GM12878 (cell line): Measurements from ENCODE around the gene ITPR3. TPM values are rescaled to one million over a fixed set of nuclear protein-coding genes. Genes with fewer than 3 reads are reported as not detected.

Experiments
- ATAC-seq: fragments of 200-7000 bp; cut with Tn5 transposase; 3 replicates; pipeline ENCODE4 v1.9.1; 2020; ENCODE audit warnings: mild to moderate bottlenecking, moderate library complexity
- BruUV-seq: library from RNA; stranded (reverse); fragments of 400-500 nt; replicated peaks from 2 replicates; lab custom pipeline; 2021; lab: Mats Ljungman, UMichigan
- CTCF ChIA-PET: fragments of 300-600 bp; sonication (Branson Sonifier 250); formaldehyde crosslinking; extraction: SDS; loops from one replicate; lab custom pipeline; 2021; ENCODE audit warnings: inconsistent platforms; lab: Yijun Ruan, JAX
- POLR2A ChIA-PET: fragments of 350-600 bp; formaldehyde crosslinking; extraction: SDS; loops from one replicate; lab custom pipeline; 2021; ENCODE audit warnings: inconsistent platforms; lab: Charles Lee
- RAD21 ChIA-PET: fragments of 300-600 bp; sonication (Branson Sonifier 250); formaldehyde crosslinking; loops from one replicate; lab custom pipeline; 2023; ENCODE audit warnings: antibody characterized with exemption; ENCODE audit not compliant: unreplicated experiment; lab: Charles Lee
- SMC1A ChIA-PET: fragments of 300-600 bp; sonication (Branson Sonifier 250); formaldehyde crosslinking; loops from one replicate; lab custom pipeline; 2023; ENCODE audit not compliant: unreplicated experiment, uncharacterized antibody; lab: Charles Lee
- DNase-seq: peaks from one replicate; pipeline ENCODE4 v3.0.0-alpha.2; 2011; ENCODE audit warnings: low read depth, low spot score
- FAIRE-seq: peaks from 3 replicates; lab custom pipeline; 2011; peaks lifted over from hg19 to GRCh38; lab: Jason Lieb, UNC
- H2AFZ ChIP-seq: 2 replicates; pipeline ENCODE4 v1.6.0; 2011; ENCODE audit warnings: low read depth, low read length, control low read depth; ENCODE audit not compliant: control insufficient read depth
- H3K27ac ChIP-seq: 2 replicates; pipeline ENCODE4 v1.5.1; 2011; ENCODE audit warnings: control low read depth; ENCODE audit not compliant: control insufficient read depth, insufficient read depth
- H3K27me3 ChIP-seq, 2 experiments: replicated peaks in 1 of 2; 2 replicates each; pipeline versions ENCODE4 v1.6.0 to v1.6.1; 2011; ENCODE audit warnings: low read length in 1 of 2; ENCODE audit not compliant: control insufficient read depth in 2 of 2, insufficient read depth in 2 of 2
- H3K36me3 ChIP-seq, 2 experiments: 2 replicates each; pipeline ENCODE4 v1.5.1; 2011; ENCODE audit warnings: low read length in 1 of 2; ENCODE audit not compliant: control insufficient read depth in 2 of 2, insufficient read depth in 2 of 2
- H3K4me1 ChIP-seq: 2 replicates; pipeline ENCODE4 v1.6.1; 2011; ENCODE audit warnings: mild to moderate bottlenecking, low read length, moderate library complexity, mixed read lengths; ENCODE audit not compliant: control insufficient read depth, insufficient read depth
- H3K4me2 ChIP-seq: 2 replicates; pipeline ENCODE4 v1.6.0; 2011; ENCODE audit warnings: control low read depth; ENCODE audit not compliant: control insufficient read depth, insufficient read depth
- H3K4me3 ChIP-seq: fragments of 200-600 bp; sonication (generic); 2 replicates; pipeline ENCODE4 v1.5.1; 2016
- H3K79me2 ChIP-seq: 2 replicates; pipeline ENCODE4 v1.6.0; 2011; ENCODE audit warnings: low read length; ENCODE audit not compliant: control insufficient read depth, insufficient read depth
- H3K9ac ChIP-seq: 2 replicates; pipeline ENCODE4 v1.8.0; 2011; ENCODE audit warnings: low read length, control low read depth, mixed read lengths; ENCODE audit not compliant: control insufficient read depth, insufficient read depth
- H3K9me3 ChIP-seq: replicated peaks from 3 replicates; pipeline ENCODE4 v1.5.1; 2011; ENCODE audit warnings: mild to moderate bottlenecking, low read length; ENCODE audit not compliant: control insufficient read depth, insufficient read depth
- H4K20me1 ChIP-seq: 2 replicates; pipeline ENCODE4 v1.6.0; 2011; ENCODE audit not compliant: control insufficient read depth, insufficient read depth
- BCL3 ChIP-seq: IDR thresholded peaks from 2 replicates; pipeline ENCODE4 v1.6.1; 2011; ENCODE audit warnings: borderline replicate concordance, low read depth, mild to moderate bottlenecking, moderate library complexity, low read length; ENCODE audit not compliant: insufficient read depth, poor library complexity, severe bottlenecking
- BHLHE40 ChIP-seq, 2 experiments: fragments of 450-650 bp in 1 of 2; IDR thresholded peaks; 2 replicates each; pipeline ENCODE4 v1.6.1; 2011 to 2017; ENCODE audit warnings: low read depth in 2 of 2, borderline replicate concordance in 1 of 2, improper control_type of control experiment in 1 of 2, low read length in 1 of 2, mild to moderate bottlenecking in 1 of 2
- BRCA1 ChIP-seq: IDR thresholded peaks from 2 replicates; pipeline ENCODE4 v1.6.1; 2011; ENCODE audit warnings: low read depth, low read length, improper control_type of control experiment
- CBX5 ChIP-seq: sonication (generic); IDR thresholded peaks from 2 replicates; pipeline ENCODE4 v1.6.1; 2016; ENCODE audit warnings: low read depth, moderate library complexity, mild to moderate bottlenecking, inconsistent platforms
- CREM ChIP-seq: IDR thresholded peaks from 2 replicates; pipeline ENCODE4 v1.6.1; 2014; ENCODE audit warnings: antibody characterized with exemption, low read depth
- MEF2A ChIP-seq: IDR thresholded peaks from 2 replicates; pipeline ENCODE4 v1.6.1; 2011; ENCODE audit warnings: low read depth, mild to moderate bottlenecking, low read length, moderate library complexity; ENCODE audit not compliant: insufficient read depth
- PBX3 ChIP-seq: IDR thresholded peaks from 2 replicates; pipeline ENCODE4 v1.6.1; 2011; ENCODE audit warnings: mild to moderate bottlenecking, low read depth, low read length, moderate library complexity; ENCODE audit not compliant: insufficient replicate concordance
- POU2F2 ChIP-seq: IDR thresholded peaks from 3 replicates; pipeline ENCODE4 v1.6.1; 2011; ENCODE audit warnings: low read depth, mild to moderate bottlenecking, low read length, borderline replicate concordance
- PRDM15 ChIP-seq: fragments of 450-650 bp; formaldehyde crosslinking; IDR thresholded peaks from 2 replicates; pipeline ENCODE4 v1.4.0; 2020; ENCODE audit warnings: mild to moderate bottlenecking, moderate library complexity
- RB1 ChIP-seq: fragments of 450-650 bp; formaldehyde crosslinking; IDR thresholded peaks from 2 replicates; pipeline ENCODE4 v1.6.1; 2017; ENCODE audit warnings: mild to moderate bottlenecking, borderline replicate concordance
- SRF ChIP-seq, 2 experiments: IDR thresholded peaks; 2 replicates each; pipeline ENCODE4 v1.6.1; 2011; ENCODE audit warnings: low read depth in 2 of 2, low read length in 2 of 2, mild to moderate bottlenecking in 1 of 2, moderate library complexity in 1 of 2
- STAT3 ChIP-seq: IDR thresholded peaks from 2 replicates; pipeline ENCODE4 v1.6.1; 2011; ENCODE audit warnings: low read depth, low read length, improper control_type of control experiment
- ZBED1 ChIP-seq: IDR thresholded peaks from 2 replicates; pipeline ENCODE4 v1.6.1; 2016; ENCODE audit warnings: borderline replicate concordance
- WGBS: methylation state at CpG from one replicate; pipeline ENCODE4 v1.1.6; 2016; ENCODE audit warnings: low lambda C conversion rate; ENCODE audit not compliant: insufficient replicate concordance, insufficient coverage; ENCODE audit errors: missing lambda C conversion rate; 5-methylcytosine and 5-hydroxymethylcytosine counted together
- in situ Hi-C: fragments of 300-500 bp; cut with MboI; formaldehyde crosslinking; loops from 9 replicates; pipeline ENCODE4 v1.14.3; 2018; ENCODE audit warnings: mixed read lengths
- intact Hi-C: fragments of 100-400 bp; cut with micrococcal nuclease; formaldehyde crosslinking; loops from one replicate; pipeline ENCODE4 v1.14.2; 2022; ENCODE audit not compliant: unreplicated experiment
- polyA plus RNA-seq, 11 experiments: library from polyadenylated mRNA; depleted of rRNA in 4 of 11; unstranded in 6 of 11; stranded (reverse) in 5 of 11; fragments of >200 nt; fragmentation: Nextera tagmentation in 4 of 11; fragmentation: Illumina TruSeq in 1 of 11; extraction: Ambion mirVana in 4 of 11; extraction: Trizol in 1 of 11; gene quantifications; 1 replicate in 1 of 11; 2 replicates in 10 of 11; pipeline versions ENCODE4 v1.2.1 to v1.2.3, GENCODE V29; 2011 to 2016; ENCODE audit warnings: inconsistent platforms in 2 of 11, missing spikeins in 2 of 11, low read depth in 1 of 11
- total RNA-seq, 4 experiments: library from RNA; depleted of rRNA in 3 of 4; stranded (reverse); fragments of >200 nt in 3 of 4; fragmentation: Illumina TruSeq in 1 of 4; extraction: Trizol in 1 of 4; gene quantifications; 2 replicates each; pipeline versions ENCODE4 v1.2.1 to v1.2.3, GENCODE V29; 2013 to 2021

Gene ITPR3
- total and polyA plus RNA-seq, 10 of the 15 experiments (the other 5 are each of a cell fraction or from before 2014, with no cell fraction given) = 0.32 to 34.0 (median 11.9) TPM

- TF ChIP-seq PRDM15 = no peak
- no peak for TF ChIP-seq PBX3
- no peak for TF ChIP-seq BHLHE40 (IDR thresholded peaks at IDR 0.05; ENCODE audit: borderline replicate concordance in 1 of 2, low read depth in 2 of 2, low read length in 1 of 2)
Observed at GRCh38 chr6:33694401-33694931, 73.3 kb downstream of the ITPR3 start (continued).

GRCh38 chr6:33694977-33695376, 73.9 kb downstream of the ITPR3 start:
- 99% methylated on average over 5 of the region's 5 CpGs for WGBS
- Histone ChIP-seq H3K4me3 (no peak overlapping the region), H3K4me1 (peaks cover 29% of the 10 kb centered on the region), H3K36me3 (peaks cover 30 to 40% of the 10 kb centered on the region in 2 experiments), H3K79me2 (no peaks in the 10 kb centered on the region), H3K4me2 (no peak overlapping the region), H3K27ac (no peak overlapping the region), H2AFZ (no peak overlapping the region), H3K9ac (no peak overlapping the region), H3K9me3 (no peaks in the 10 kb centered on the region), H3K27me3 (no peaks in the 10 kb centered on the region), H4K20me1 (no peaks in the 10 kb centered on the region)
- no TSS peak for BruUV-seq
- no peak for ATAC-seq
- ChIA-PET SMC1A (interaction anchor here (0.5 to 1.1 kb wide), 2 partner anchors 105 to 377 kb away, joined by 3 read pairs; partner anchors contain the start of gene ZBTB22), POLR2A (no interaction called here), RAD21 (interaction anchor here (1.3 kb wide), 1 partner anchor 105 kb away, joined by 3 read pairs; no protein-coding TSS in a partner anchor), CTCF (interaction anchor here (2.4 kb wide), 1 partner anchor 105 kb away, joined by 6 read pairs; no protein-coding TSS in a partner anchor)
- no peak for DNase-seq
- FAIRE-seq = no peak
- intact Hi-C loops (no loop called here), in situ Hi-C loops (no loop called here)
- no peak for TF ChIP-seq POU2F2
- no peak for TF ChIP-seq BRCA1
- TF ChIP-seq BHLHE40 (IDR thresholded peaks at IDR 0.05; ENCODE audit: borderline replicate concordance in 1 of 2, low read depth in 2 of 2, low read length in 1 of 2) = no peak
- no peak for TF ChIP-seq CREM
- no peak for TF ChIP-seq MEF2A
- TF ChIP-seq BCL3 = no peak
- no peak for TF ChIP-seq RB1
- no peak for TF ChIP-seq SRF (IDR thresholded peaks at IDR 0.05; ENCODE audit: low read depth in 2 of 2, low read length in 2 of 2)
- TF ChIP-seq CBX5 = no peak
- TF ChIP-seq ZBED1 = no peak
- no peak for TF ChIP-seq STAT3
